CD4-positive, CD25-positive, alpha-beta regulatory T cell (primary cell): ENCODE data around the gene DCN. TPM values are rescaled to one million over a fixed set of nuclear protein-coding genes. Genes with fewer than 3 reads are reported as not detected.

Source experiments
- ATAC-seq, 2 donors: fragments of 150-1000 bp; cut with Tn5 transposase; one replicate each; pipeline ENCODE4 v1.10.0; 2021; ENCODE audit warnings: low read depth in 2 of 2, moderate number of reproducible peaks in 2 of 2, moderate library complexity in 1 of 2
- DNase-seq, 3 donors: peaks; one replicate each; pipeline versions ENCODE4 v3.0.0 to v3.0.0-alpha.2; 2012 to 2022; ENCODE audit warnings: mixed read lengths in 1 of 3
- H3K27ac ChIP-seq: one replicate; pipeline ENCODE4 v1.7.0; 2013; ENCODE audit warnings: mild to moderate bottlenecking, low read length; ENCODE audit not compliant: insufficient read depth, poor library complexity, severe bottlenecking
- H3K27me3 ChIP-seq: one replicate; pipeline ENCODE4 v1.7.0; 2013; ENCODE audit warnings: low read length; ENCODE audit not compliant: control insufficient read depth, insufficient read depth
- H3K36me3 ChIP-seq: one replicate; pipeline ENCODE4 v1.7.0; 2013; ENCODE audit warnings: mild to moderate bottlenecking, low read length, moderate library complexity; ENCODE audit not compliant: control insufficient read depth, insufficient read depth
- H3K4me1 ChIP-seq: 2 replicates; pipeline ENCODE4 v1.7.0; 2013; ENCODE audit warnings: mild to moderate bottlenecking, low read length; ENCODE audit not compliant: insufficient read depth, control insufficient read depth, poor library complexity, severe bottlenecking
- H3K4me3 ChIP-seq: one replicate; pipeline ENCODE4 v1.7.0; 2013; ENCODE audit warnings: low read depth, mild to moderate bottlenecking, low read length, moderate library complexity
- H3K9me3 ChIP-seq, 2 experiments: 1 replicate in 1 of 2; 2 replicates in 1 of 2; pipeline ENCODE4 v1.7.0; 2013; ENCODE audit warnings: low read length in 2 of 2, mild to moderate bottlenecking in 1 of 2, moderate library complexity in 1 of 2; ENCODE audit not compliant: control insufficient read depth in 2 of 2
- H3K27ac Mint-ChIP-seq, 3 donors: one replicate each; pipeline ENCODE4 v1.8.0; 2020 to 2022; ENCODE audit warnings: mild to moderate bottlenecking in 3 of 3, mixed read lengths in 3 of 3, moderate library complexity in 2 of 3
- H3K27me3 Mint-ChIP-seq: one replicate; pipeline ENCODE4 v1.8.0; 2022; ENCODE audit warnings: mild to moderate bottlenecking, mixed read lengths
- H3K36me3 Mint-ChIP-seq: one replicate; pipeline ENCODE4 v1.8.0; 2020; ENCODE audit warnings: mixed read lengths
- H3K4me1 Mint-ChIP-seq, 4 donors: one replicate each; pipeline ENCODE4 v1.8.0; 2020 to 2022; ENCODE audit warnings: mixed read lengths in 4 of 4, mild to moderate bottlenecking in 1 of 4
- H3K4me3 Mint-ChIP-seq, 4 donors: one replicate each; pipeline ENCODE4 v1.8.0; 2020 to 2022; ENCODE audit warnings: mild to moderate bottlenecking in 4 of 4, mixed read lengths in 4 of 4, moderate library complexity in 3 of 4
- H3K9me3 Mint-ChIP-seq, 7 donors: one replicate each; pipeline ENCODE4 v1.8.0; 2020 to 2022; ENCODE audit warnings: mixed read lengths in 7 of 7, mild to moderate bottlenecking in 3 of 7, moderate library complexity in 2 of 7
- polyA plus RNA-seq, 4 donors: library from polyadenylated mRNA; unstranded; fragments of 300-500 nt; fragmentation: Illumina TruSeq; gene quantifications; one replicate each; pipeline ENCODE4 v1.2.3, GENCODE V29; 2021
- total RNA-seq: library from RNA; stranded (reverse); gene quantifications from one replicate; pipeline ENCODE4 v1.2.3, GENCODE V29; 2022

The DCN gene
- total and polyA plus RNA-seq, 5 donors from 2014 or later: not detected

GRCh38 chr12:91098461-91098860 is 84.2 kb downstream of the DCN start:
- Histone ChIP-seq H3K4me1 (no peaks in the 10 kb centered on the region), H3K4me3 (no peak overlapping the region), H3K27me3 (no peaks in the 10 kb centered on the region), H3K9me3 (no peaks in the 10 kb centered on the region), H3K36me3 (no peaks in the 10 kb centered on the region), H3K27ac (no peak overlapping the region)
- no peaks in the 10 kb centered on the region for H3K27me3 Mint-ChIP-seq
- no peak overlapping the region for H3K27ac Mint-ChIP-seq
- H3K4me1 Mint-ChIP-seq: no peaks in the 10 kb centered on the region
- no peaks in the 10 kb centered on the region for H3K36me3 Mint-ChIP-seq
- DNase-seq: no peak
- ATAC-seq: no peak
- H3K9me3 Mint-ChIP-seq: peaks cover 0 to 3% (median 0%) of the 10 kb centered on the region in 7 donors
- no peak overlapping the region for H3K4me3 Mint-ChIP-seq

- no peaks in the 10 kb centered on the region for H3K4me1 Mint-ChIP-seq
- no peak for ATAC-seq
- DNase-seq: no peak
- Histone ChIP-seq H3K9me3 (no peaks in the 10 kb centered on the region), H3K27ac (no peak overlapping the region), H3K27me3 (no peaks in the 10 kb centered on the region), H3K36me3 (no peaks in the 10 kb centered on the region), H3K4me3 (no peak overlapping the region), H3K4me1 (no peaks in the 10 kb centered on the region)
- H3K36me3 Mint-ChIP-seq: no peaks in the 10 kb centered on the region
- no peak overlapping the region for H3K27ac Mint-ChIP-seq
- H3K4me3 Mint-ChIP-seq: no peak overlapping the region
- H3K9me3 Mint-ChIP-seq: peaks cover 2 to 10% (median 5%) of the 10 kb centered on the region in 7 donors
- H3K27me3 Mint-ChIP-seq: no peaks in the 10 kb centered on the region
These were observed 87.7 kb downstream of the DCN start for GRCh38 chr12:91094957-91095356.

GRCh38 chr12:91094032-91094662 is 88.5 kb downstream of the DCN start:
- Histone ChIP-seq H3K4me1 (no peaks in the 10 kb centered on the region), H3K9me3 (peaks cover 0 to 2% of the 10 kb centered on the region in 2 experiments), H3K4me3 (no peak overlapping the region), H3K27ac (no peak overlapping the region), H3K36me3 (no peaks in the 10 kb centered on the region), H3K27me3 (no peaks in the 10 kb centered on the region)
- ATAC-seq (no peak), DNase-seq (no peak)
- H3K4me3 Mint-ChIP-seq: no peak overlapping the region
- peaks cover 2 to 19% (median 5%) of the 10 kb centered on the region in 7 donors for H3K9me3 Mint-ChIP-seq
- H3K27ac Mint-ChIP-seq: no peak overlapping the region
- no peaks in the 10 kb centered on the region for H3K4me1 Mint-ChIP-seq
- no peaks in the 10 kb centered on the region for H3K27me3 Mint-ChIP-seq
- no peaks in the 10 kb centered on the region for H3K36me3 Mint-ChIP-seq

GRCh38 chr12:91093341-91093740 is 89.3 kb downstream of the DCN start:
- H3K27ac Mint-ChIP-seq: no peak overlapping the region
- no peak for ATAC-seq
- H3K27ac ChIP-seq: no peak overlapping the region
- H3K4me1 ChIP-seq: no peaks in the 10 kb centered on the region
- no peaks in the 10 kb centered on the region for H3K36me3 ChIP-seq
- peaks cover 2 to 25% (median 6%) of the 10 kb centered on the region in 7 donors for H3K9me3 Mint-ChIP-seq
- no peaks in the 10 kb centered on the region for H3K27me3 Mint-ChIP-seq
- H3K36me3 Mint-ChIP-seq: no peaks in the 10 kb centered on the region
- H3K27me3 ChIP-seq: no peaks in the 10 kb centered on the region
- H3K4me3 ChIP-seq: no peak overlapping the region
- peaks cover 0 to 2% of the 10 kb centered on the region in 2 experiments for H3K9me3 ChIP-seq
- no peak for DNase-seq
- H3K4me1 Mint-ChIP-seq: no peaks in the 10 kb centered on the region
- no peak overlapping the region for H3K4me3 Mint-ChIP-seq

GRCh38 chr12:91091916-91092715 is 90.5 kb downstream of the DCN start:
- Mint-ChIP-seq H3K9me3 (peaks cover 2 to 27% (median 8%) of the 10 kb centered on the region in 7 donors), H3K4me3 (no peak overlapping the region), H3K4me1 (no peaks in the 10 kb centered on the region), H3K27me3 (no peaks in the 10 kb centered on the region), H3K27ac (no peak overlapping the region), H3K36me3 (no peaks in the 10 kb centered on the region)
- DNase-seq: no peak
- H3K4me3 ChIP-seq: no peak overlapping the region
- no peak for ATAC-seq
- H3K36me3 ChIP-seq: no peaks in the 10 kb centered on the region
- H3K9me3 ChIP-seq: peaks cover 0 to 2% of the 10 kb centered on the region in 2 experiments
- H3K4me1 ChIP-seq: no peaks in the 10 kb centered on the region
- no peak overlapping the region for H3K27ac ChIP-seq
- H3K27me3 ChIP-seq: no peaks in the 10 kb centered on the region

Other genes starting within 250 kb of the DCN start
- gene CCER1, start 227.6 kb downstream of the DCN start, total RNA-seq: not detected
- not detected for gene CCER1, start 227.6 kb downstream of the DCN start, polyA plus RNA-seq
- gene EPYC, start 177.8 kb downstream of the DCN start, total RNA-seq: not detected
- gene EPYC, start 177.8 kb downstream of the DCN start, polyA plus RNA-seq: not detected
- gene KERA, start 124.8 kb downstream of the DCN start, total RNA-seq: not detected
- gene KERA, start 124.8 kb downstream of the DCN start, polyA plus RNA-seq: not detected
- gene LUM, start 71.3 kb downstream of the DCN start, total RNA-seq: not detected
- not detected for gene LUM, start 71.3 kb downstream of the DCN start, polyA plus RNA-seq